IMR-90 (cell line): ENCODE results near the gene SV2C.

ENCODE experiments used
- BHLHE40 ChIP-seq: fragments of 150-350 bp; IDR thresholded peaks from 2 replicates; pipeline ENCODE4 v1.6.1; 2016; ENCODE audit warnings: mild to moderate bottlenecking, low read depth, low read length
- CTCF ChIP-seq: conservative IDR thresholded peaks from 2 replicates; pipeline ENCODE4 v1.5.1; 2012; ENCODE audit warnings: mild to moderate bottlenecking, low read depth, low read length, improper control_type of control experiment
- MAZ ChIP-seq: IDR thresholded peaks from 2 replicates; pipeline ENCODE4 v1.6.1; 2012; ENCODE audit warnings: low read depth, mild to moderate bottlenecking, low read length, improper control_type of control experiment, moderate library complexity, borderline replicate concordance
- POLR2A ChIP-seq: IDR thresholded peaks from 2 replicates; pipeline ENCODE4 v1.6.1; 2012; ENCODE audit warnings: mild to moderate bottlenecking, low read depth, low read length
- RAD21 ChIP-seq: IDR thresholded peaks from 2 replicates; pipeline ENCODE4 v1.6.1; 2012; ENCODE audit warnings: low read length, improper control_type of control experiment
- RCOR1 ChIP-seq: IDR thresholded peaks from 2 replicates; pipeline ENCODE4 v1.6.1; 2012; ENCODE audit warnings: mild to moderate bottlenecking, low read length, improper control_type of control experiment; ENCODE audit not compliant: insufficient replicate concordance
- USF2 ChIP-seq: fragments of 150-350 bp; IDR thresholded peaks from 2 replicates; pipeline ENCODE4 v1.6.1; 2017; ENCODE audit warnings: mild to moderate bottlenecking, antibody characterized with exemption, low read length, low read depth

- TF ChIP-seq POLR2A = no peak
- no peak for TF ChIP-seq USF2
- no peak for TF ChIP-seq RCOR1
- TF ChIP-seq CTCF = no peak
- TF ChIP-seq MAZ = no peak
- no peak for TF ChIP-seq RAD21
- no peak for TF ChIP-seq BHLHE40
Observed at GRCh38 chr5:76144513-76145274, 61.5 kb downstream of the SV2C start.
